ENCODE data around the gene TRAF4. TPM values are rescaled to one million over a fixed set of nuclear protein-coding genes. Genes with fewer than 3 reads are reported as not detected.

Gene TRAF4
- total RNA-seq: 53.2 TPM

GRCh38 chr17:28743243-28744103 is at the start of gene TRAF4:
Gene TRAF4 (plus strand): TSS chr17:28744011. CDS start chr17:28744113, 102 bp downstream.
- H3K27me3 ChIP-seq: no peaks in the 10 kb centered on the region
- H3K36me3 ChIP-seq: peaks cover 2 to 7% of the 10 kb centered on the region in 2 donors
- H3K27ac ChIP-seq: peak within 1 kb of the TSS; percentile 88 to 98
- peak within 1 kb of the TSS; percentile 88 to 91 for H3K4me3 ChIP-seq
- no peaks in the 10 kb centered on the region for H3K9me3 ChIP-seq
- intact Hi-C loops (cut with DNase I): loop anchor here (1.0 kb wide), 1 partner anchor 15 kb away; the partner anchor contains the start of gene NEK8
- peak in 2 of 3 experiments; percentile 2 to 75 for TF ChIP-seq CTCF (IDR thresholded peaks at IDR 0.05)
- H3K4me1 ChIP-seq: peaks cover 15 to 34% of the 10 kb centered on the region in 2 donors
- peak in 1 of 2 donors; percentile 89 for DNase-seq (ENCODE audit: low spot score in 2 of 2)

GRCh38 chr17:28698253-28698941 is 45.4 kb upstream of the TRAF4 start:
- H3K4me1 ChIP-seq: no peaks in the 10 kb centered on the region
- H3K27ac ChIP-seq: no peak overlapping the region
- peaks cover 96 to 100% of the 10 kb centered on the region in 2 donors for H3K36me3 ChIP-seq
- no peak overlapping the region for H3K4me3 ChIP-seq
- intact Hi-C loops (cut with DNase I): no loop called here
- H3K9me3 ChIP-seq: no peaks in the 10 kb centered on the region
- TF ChIP-seq CTCF (IDR thresholded peaks at IDR 0.05): no peak
- H3K27me3 ChIP-seq: no peaks in the 10 kb centered on the region
- no peak for DNase-seq (ENCODE audit: low spot score in 2 of 2)

- no peak for DNase-seq (ENCODE audit: low spot score in 2 of 2)
- intact Hi-C loops (cut with DNase I): no loop called here
- Histone ChIP-seq H3K9me3 (no peaks in the 10 kb centered on the region), H3K27me3 (no peaks in the 10 kb centered on the region), H3K4me1 (no peaks in the 10 kb centered on the region), H3K4me3 (no peak overlapping the region), H3K27ac (no peak overlapping the region), H3K36me3 (peaks cover 82 to 93% of the 10 kb centered on the region in 2 donors)
- no peak for TF ChIP-seq CTCF (IDR thresholded peaks at IDR 0.05)
Measured at GRCh38 chr17:28700278-28700677, 43.5 kb upstream of the TRAF4 start.

GRCh38 chr17:28700830-28701492 is 42.9 kb upstream of the TRAF4 start:
- Histone ChIP-seq H3K27ac (no peak overlapping the region), H3K4me1 (no peaks in the 10 kb centered on the region), H3K27me3 (no peaks in the 10 kb centered on the region), H3K36me3 (peaks cover 75 to 86% of the 10 kb centered on the region in 2 donors), H3K4me3 (no peak overlapping the region), H3K9me3 (no peaks in the 10 kb centered on the region)
- intact Hi-C loops (cut with DNase I): no loop called here
- no peak for DNase-seq (ENCODE audit: low spot score in 2 of 2)
- no peak for TF ChIP-seq CTCF (IDR thresholded peaks at IDR 0.05)

GRCh38 chr17:28702026-28702751 is 41.6 kb upstream of the TRAF4 start:
- TF ChIP-seq CTCF (IDR thresholded peaks at IDR 0.05): no peak
- no peaks in the 10 kb centered on the region for H3K27me3 ChIP-seq
- intact Hi-C loops (cut with DNase I): no loop called here
- no peaks in the 10 kb centered on the region for H3K9me3 ChIP-seq
- DNase-seq (ENCODE audit: low spot score in 2 of 2): no peak
- no peaks in the 10 kb centered on the region for H3K4me1 ChIP-seq
- no peak overlapping the region for H3K27ac ChIP-seq
- no peak overlapping the region for H3K4me3 ChIP-seq
- peaks cover 63 to 74% of the 10 kb centered on the region in 2 donors for H3K36me3 ChIP-seq

Measured in ascending aorta (tissue), 2 donors.